Measurements from ENCODE around the gene SKI. TPM values are rescaled to one million over a fixed set of nuclear protein-coding genes. Genes with fewer than 3 reads are reported as not detected.

SKI gene
- total RNA-seq, 2 donors from 2014 or later: 65.4 to 79.2 TPM

- H3K27me3 ChIP-seq (ENCODE audit: control insufficient read depth, insufficient read depth, low read length, poor library complexity, severe bottlenecking): no peaks in the 10 kb centered on the region
- no peaks in the 10 kb centered on the region for H3K9me3 Mint-ChIP-seq
- peaks cover 18% of the 10 kb centered on the region for H3K36me3 Mint-ChIP-seq (ENCODE audit: low read depth)
- H3K4me1 Mint-ChIP-seq: peaks cover 11% of the 10 kb centered on the region
- 94 to 96% methylated on average over 16 to 29 of the region's 29 CpGs for WGBS, 2 experiments (ENCODE audit: insufficient coverage in 1 of 2, insufficient read length in 1 of 2)
- H3K27me3 Mint-ChIP-seq (ENCODE audit: insufficient read depth): no peaks in the 10 kb centered on the region
- no peak for DNase-seq
- H3K9me3 ChIP-seq (ENCODE audit: control insufficient read depth, low read length): no peaks in the 10 kb centered on the region
- no peak for TF ChIP-seq CTCF (conservative IDR thresholded peaks at IDR 0.05)
- H3K27ac Mint-ChIP-seq: peak overlapping the region; percentile 58
- no peaks in the 10 kb centered on the region for H3K36me3 ChIP-seq (ENCODE audit: control insufficient read depth, insufficient read depth, low read length)
- H3K4me3 ChIP-seq (ENCODE audit: low read length): no peak overlapping the region
- no peak overlapping the region for H3K27ac ChIP-seq (ENCODE audit: low read depth, low read length)
- no peak overlapping the region for H3K9ac ChIP-seq (ENCODE audit: extremely low read depth, low read length, poor library complexity, severe bottlenecking)
- peaks cover 15% of the 10 kb centered on the region for H3K4me1 ChIP-seq (ENCODE audit: control insufficient read depth, insufficient read depth, low read length)
- H3K4me3 Mint-ChIP-seq: no peak overlapping the region
These were observed 45.4 kb downstream of the SKI start for GRCh38 chr1:2273401-2274090.

DNA sequence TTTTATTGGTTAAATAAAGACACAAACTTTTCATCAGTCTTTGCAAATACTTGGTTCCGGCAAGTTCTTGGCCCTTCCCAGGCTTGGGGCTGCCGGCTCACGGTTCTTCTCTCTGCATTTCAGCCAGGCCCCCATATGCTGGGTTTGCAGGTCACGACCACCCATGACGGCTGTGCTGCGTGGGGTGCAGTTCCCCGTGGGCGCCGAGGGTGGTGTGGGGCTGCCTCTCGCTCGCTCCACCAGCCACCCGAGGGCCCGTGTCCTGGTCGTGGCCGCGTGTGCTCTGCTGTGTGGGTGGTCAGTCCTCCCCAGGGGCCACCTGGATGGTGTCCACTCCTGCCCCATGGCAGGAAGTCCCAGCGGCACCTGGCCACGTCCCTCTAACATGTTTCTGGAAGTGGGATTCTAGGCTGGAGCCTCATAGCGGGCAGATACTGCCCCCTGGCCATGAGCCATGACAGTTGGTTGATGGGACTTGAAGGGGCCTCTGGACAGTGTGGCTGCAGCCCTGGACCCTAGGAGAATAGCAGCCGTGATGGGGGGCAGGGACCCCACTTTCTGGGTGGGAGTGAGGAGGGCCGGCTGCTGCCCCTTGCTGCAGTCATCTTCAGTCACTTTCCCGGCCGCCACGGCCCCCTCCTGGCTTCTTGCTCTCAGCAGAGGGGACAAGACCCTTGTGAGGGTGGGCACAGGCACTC lies 46.3 kb downstream of the SKI start:
- Histone ChIP-seq H3K27ac (ENCODE audit: low read depth, low read length) (no peak overlapping the region), H3K4me3 (ENCODE audit: low read length) (no peak overlapping the region), H3K9ac (ENCODE audit: extremely low read depth, low read length, poor library complexity, severe bottlenecking) (no peak overlapping the region), H3K4me1 (ENCODE audit: control insufficient read depth, insufficient read depth, low read length) (peaks cover 15% of the 10 kb centered on the region), H3K36me3 (ENCODE audit: control insufficient read depth, insufficient read depth, low read length) (no peaks in the 10 kb centered on the region), H3K9me3 (ENCODE audit: control insufficient read depth, low read length) (no peaks in the 10 kb centered on the region), H3K27me3 (ENCODE audit: control insufficient read depth, insufficient read depth, low read length, poor library complexity, severe bottlenecking) (no peaks in the 10 kb centered on the region)
- Mint-ChIP-seq H3K4me3 (no peak overlapping the region), H3K4me1 (peaks cover 15% of the 10 kb centered on the region), H3K36me3 (ENCODE audit: low read depth) (peaks cover 20% of the 10 kb centered on the region), H3K27ac (no peak overlapping the region), H3K9me3 (no peaks in the 10 kb centered on the region), H3K27me3 (ENCODE audit: insufficient read depth) (no peaks in the 10 kb centered on the region)
- DNase-seq: no peak
- WGBS, 2 experiments (ENCODE audit: insufficient coverage in 1 of 2, insufficient read length in 1 of 2): 90 to 96% methylated on average over 18 to 24 of the region's 24 CpGs
- no peak for TF ChIP-seq CTCF (conservative IDR thresholded peaks at IDR 0.05)

- 90 to 93% methylated on average over 14 to 21 of the region's 21 CpGs for WGBS, 2 experiments (ENCODE audit: insufficient coverage in 1 of 2, insufficient read length in 1 of 2)
- TF ChIP-seq CTCF (conservative IDR thresholded peaks at IDR 0.05): no peak
- Histone ChIP-seq H3K9ac (ENCODE audit: extremely low read depth, low read length, poor library complexity, severe bottlenecking) (no peak overlapping the region), H3K27ac (ENCODE audit: low read depth, low read length) (no peak overlapping the region), H3K4me1 (ENCODE audit: control insufficient read depth, insufficient read depth, low read length) (peaks cover 15% of the 10 kb centered on the region), H3K36me3 (ENCODE audit: control insufficient read depth, insufficient read depth, low read length) (no peaks in the 10 kb centered on the region), H3K27me3 (ENCODE audit: control insufficient read depth, insufficient read depth, low read length, poor library complexity, severe bottlenecking) (no peaks in the 10 kb centered on the region), H3K4me3 (ENCODE audit: low read length) (no peak overlapping the region), H3K9me3 (ENCODE audit: control insufficient read depth, low read length) (no peaks in the 10 kb centered on the region)
- Mint-ChIP-seq H3K36me3 (ENCODE audit: low read depth) (peaks cover 25% of the 10 kb centered on the region), H3K27me3 (ENCODE audit: insufficient read depth) (no peaks in the 10 kb centered on the region), H3K4me3 (no peak overlapping the region), H3K27ac (peak overlapping the region; percentile 48), H3K9me3 (peaks cover 4% of the 10 kb centered on the region), H3K4me1 (peaks cover 15% of the 10 kb centered on the region)
- DNase-seq: no peak
These were observed 46.9 kb downstream of the SKI start for GRCh38 chr1:2274929-2275475.

All from endodermal cell (in vitro differentiated cells).